Fibroblast of villous mesenchyme (primary cell): ENCODE results near the gene ADAMTS9. TPM values are rescaled to one million over a fixed set of nuclear protein-coding genes. Genes with fewer than 3 reads are reported as not detected.

Experiments used
- DNase-seq: peaks from one replicate; pipeline ENCODE4 v3.0.0-alpha.2; 2010; ENCODE audit warnings: low read depth
- H3K4me3 ChIP-seq: 2 replicates; pipeline ENCODE4 v1.5.1; 2011; ENCODE audit warnings: low read depth, mild to moderate bottlenecking, low read length
- total RNA-seq: library from RNA; depleted of rRNA; stranded (reverse); fragments of >200 nt; gene quantifications from 2 replicates; pipeline ENCODE4 v1.2.3, GENCODE V29; 2012
- TF ChIP-seq, protein P1 (sequence below): IDR thresholded peaks from 2 replicates; pipeline ENCODE4 v1.5.1; 2012; ENCODE audit warnings: low read depth, mild to moderate bottlenecking, low read length; ENCODE audit not compliant: insufficient read depth

The ADAMTS9 gene
- total RNA-seq, 1 donor = 1.7 TPM

DNA sequence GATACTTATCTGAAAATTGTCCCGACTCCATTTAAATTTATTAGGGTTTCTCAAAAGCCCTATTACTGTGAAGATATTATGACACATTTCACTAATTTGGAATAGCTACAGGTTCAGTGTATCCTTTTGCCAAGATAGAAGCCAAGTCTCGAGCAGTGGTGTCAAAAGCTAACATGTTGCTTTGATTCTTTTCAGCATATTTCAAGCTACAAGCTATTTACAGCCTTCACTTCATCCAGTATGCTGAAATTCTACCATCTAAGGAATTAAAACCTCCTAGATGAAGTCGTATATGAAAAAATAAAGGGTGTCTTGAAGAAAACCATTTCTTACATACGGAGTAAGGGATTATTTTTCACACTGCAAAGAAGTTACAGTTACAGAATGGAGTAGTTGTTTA is 31.2 kb upstream of the ADAMTS9 start:
- TF ChIP-seq, protein P1, sequence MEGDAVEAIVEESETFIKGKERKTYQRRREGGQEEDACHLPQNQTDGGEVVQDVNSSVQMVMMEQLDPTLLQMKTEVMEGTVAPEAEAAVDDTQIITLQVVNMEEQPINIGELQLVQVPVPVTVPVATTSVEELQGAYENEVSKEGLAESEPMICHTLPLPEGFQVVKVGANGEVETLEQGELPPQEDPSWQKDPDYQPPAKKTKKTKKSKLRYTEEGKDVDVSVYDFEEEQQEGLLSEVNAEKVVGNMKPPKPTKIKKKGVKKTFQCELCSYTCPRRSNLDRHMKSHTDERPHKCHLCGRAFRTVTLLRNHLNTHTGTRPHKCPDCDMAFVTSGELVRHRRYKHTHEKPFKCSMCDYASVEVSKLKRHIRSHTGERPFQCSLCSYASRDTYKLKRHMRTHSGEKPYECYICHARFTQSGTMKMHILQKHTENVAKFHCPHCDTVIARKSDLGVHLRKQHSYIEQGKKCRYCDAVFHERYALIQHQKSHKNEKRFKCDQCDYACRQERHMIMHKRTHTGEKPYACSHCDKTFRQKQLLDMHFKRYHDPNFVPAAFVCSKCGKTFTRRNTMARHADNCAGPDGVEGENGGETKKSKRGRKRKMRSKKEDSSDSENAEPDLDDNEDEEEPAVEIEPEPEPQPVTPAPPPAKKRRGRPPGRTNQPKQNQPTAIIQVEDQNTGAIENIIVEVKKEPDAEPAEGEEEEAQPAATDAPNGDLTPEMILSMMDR = no peak
- DNase-seq = no peak
- no peak overlapping the region for H3K4me3 ChIP-seq

DNA sequence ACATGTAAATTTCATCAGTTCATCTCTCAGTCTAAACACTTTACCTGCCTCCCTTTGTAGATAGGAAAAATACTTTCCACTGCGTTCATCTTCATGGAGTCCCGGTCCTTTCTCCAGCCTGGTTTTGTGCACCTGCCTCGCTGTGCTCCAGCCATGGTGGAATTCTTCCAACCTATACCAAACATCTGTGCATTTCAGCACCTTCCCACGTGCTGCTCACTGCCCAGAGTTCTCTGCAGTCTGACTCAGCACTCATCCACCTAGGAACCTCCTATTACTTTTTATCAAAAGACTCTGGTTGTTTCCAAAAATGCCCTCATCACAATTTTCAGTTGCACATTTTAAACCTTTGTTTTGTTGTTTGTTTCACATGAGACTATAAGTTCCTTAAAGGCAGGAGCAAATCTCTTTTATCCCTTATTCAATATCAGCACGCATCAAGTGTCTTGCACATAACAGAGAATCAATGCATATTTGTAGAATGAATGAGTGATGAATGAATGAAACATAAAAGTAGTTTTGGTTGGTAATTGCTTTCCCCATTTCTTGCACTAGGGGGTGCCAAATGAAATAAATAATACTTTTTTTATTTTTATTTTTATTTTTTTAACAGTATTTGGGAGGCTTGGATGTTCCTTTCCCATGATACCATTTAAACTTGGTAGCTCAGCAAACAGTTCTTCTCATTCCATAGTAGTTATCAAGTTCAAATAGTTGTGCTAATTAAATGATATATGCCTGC is 30.2 kb upstream of the ADAMTS9 start:
- no peak overlapping the region for H3K4me3 ChIP-seq
- TF ChIP-seq, protein P1 = peak; percentile 56
- no peak for DNase-seq

DNA sequence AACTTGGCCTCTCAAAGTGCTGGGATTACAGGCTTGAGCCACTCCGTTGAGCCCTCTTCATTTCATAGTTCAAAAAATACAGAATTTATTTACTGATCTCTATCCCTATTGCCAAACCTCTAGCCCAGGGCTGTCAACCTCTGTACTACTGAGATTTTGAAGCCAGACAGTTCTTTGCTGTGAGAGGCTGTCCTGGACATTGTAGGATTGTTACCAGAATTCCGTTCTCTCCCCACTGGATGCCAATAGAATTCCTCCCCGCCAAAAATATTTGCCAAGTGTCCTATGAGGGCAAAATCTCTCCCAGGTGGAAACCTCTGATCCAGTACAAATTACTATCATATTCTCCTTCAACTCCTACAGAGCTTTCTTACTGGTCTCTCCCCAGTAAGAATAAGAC is 29.6 kb upstream of the ADAMTS9 start:
- TF ChIP-seq, protein P1 = no peak
- no peak overlapping the region for H3K4me3 ChIP-seq
- DNase-seq = no peak

DNA sequence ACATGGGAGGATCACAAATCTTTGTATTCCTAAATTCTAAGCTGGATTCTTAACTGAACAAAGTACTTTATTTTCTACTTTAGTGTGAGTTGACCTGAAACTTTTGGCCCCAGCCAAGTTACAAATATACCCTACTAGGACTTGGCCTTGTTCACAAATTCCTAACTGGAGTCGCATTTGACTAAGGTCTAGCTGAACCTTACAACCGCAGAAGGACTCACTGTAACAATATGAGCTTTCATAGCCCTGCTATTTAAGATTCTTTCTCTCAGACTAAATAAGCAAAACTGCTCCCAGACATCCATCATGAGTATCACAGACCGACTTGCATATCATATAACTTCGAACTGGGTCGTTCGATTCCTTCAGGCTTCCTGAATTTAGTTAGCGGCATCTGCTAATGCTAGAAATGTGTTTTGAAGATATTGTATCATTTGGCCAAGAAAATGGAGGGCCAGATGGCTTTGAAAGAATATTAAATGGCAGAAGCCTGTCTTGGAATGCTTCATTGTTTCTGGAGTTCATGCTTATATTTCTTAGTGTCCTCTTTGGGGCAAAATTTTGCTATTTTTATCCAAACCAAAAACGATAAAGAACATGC is 28.4 kb upstream of the ADAMTS9 start:
- no peak for DNase-seq
- TF ChIP-seq, protein P1 = no peak
- H3K4me3 ChIP-seq = no peak overlapping the region

DNA sequence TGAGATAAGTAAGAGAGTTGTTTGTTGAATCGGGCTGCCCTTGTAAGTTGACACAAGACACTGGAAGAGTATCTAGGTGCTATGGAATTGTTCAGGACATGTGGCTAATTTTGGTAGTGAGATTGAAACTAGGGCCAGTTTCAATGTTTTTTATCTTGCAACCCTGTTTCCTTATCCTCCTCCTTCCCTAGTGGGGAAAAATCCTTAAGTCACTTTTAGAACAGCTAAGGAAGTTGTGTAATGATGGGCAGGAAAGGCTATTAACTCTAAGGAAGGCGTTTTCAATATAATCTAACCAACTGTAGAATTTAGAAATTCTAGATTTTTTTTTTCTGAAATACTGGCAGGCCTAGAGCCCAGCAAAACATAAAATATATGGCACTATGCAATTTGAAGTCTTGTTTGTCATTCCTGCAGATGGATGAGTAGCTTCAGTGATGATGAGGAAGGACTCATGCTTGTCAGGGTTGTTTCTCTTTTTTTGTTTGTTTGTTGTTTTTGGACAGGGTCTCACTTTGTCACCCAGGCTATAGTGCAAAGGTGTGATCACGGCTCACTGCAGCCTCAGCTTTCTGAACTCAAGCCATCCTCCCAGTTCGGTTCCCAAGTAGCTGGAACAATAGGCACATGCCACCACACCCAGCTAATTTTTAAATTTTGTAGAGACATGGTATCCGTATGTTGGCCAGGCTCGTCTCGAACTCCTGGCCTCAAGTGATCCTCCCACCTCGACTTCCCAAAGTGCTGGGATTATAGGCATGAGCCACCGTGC is 27.6 kb upstream of the ADAMTS9 start:
- TF ChIP-seq, protein P1 = no peak
- no peak for DNase-seq
- no peak overlapping the region for H3K4me3 ChIP-seq

DNA sequence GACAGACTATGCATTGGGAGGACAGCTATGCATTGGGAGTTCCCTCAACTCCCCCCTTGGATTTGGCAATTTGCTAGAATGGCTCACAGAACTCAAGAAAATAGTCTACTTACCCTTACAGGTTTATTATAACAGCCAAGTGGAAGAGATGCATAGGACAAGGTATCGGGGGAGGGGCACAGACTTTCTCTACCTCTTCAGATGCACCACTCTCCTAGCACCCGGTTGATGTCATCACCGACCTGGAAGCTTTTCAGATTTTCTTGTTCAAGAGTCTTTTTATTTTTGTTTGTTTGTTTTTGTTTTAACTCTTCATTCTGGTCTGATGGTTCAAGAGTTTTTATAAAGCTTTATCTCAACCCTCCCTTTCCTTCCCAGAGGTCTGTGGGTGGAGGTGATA is 20.7 kb upstream of the ADAMTS9 start:
- DNase-seq = no peak
- TF ChIP-seq, protein P1 = no peak
- no peak overlapping the region for H3K4me3 ChIP-seq
